Glutamatergic neuron (in vitro differentiated cells): ENCODE results near the gene ACAP2. TPM values are rescaled to one million over a fixed set of nuclear protein-coding genes. Genes with fewer than 3 reads are reported as not detected.
"Not testable (repeated sequence)": the region's sequence is repeated elsewhere in the genome, so short reads cannot be mapped to it uniquely, and the experiment has no call there.

ENCODE experiments used
- DNase-seq: peaks from one replicate; pipeline ENCODE4 v3.0.0; 2022
- H3K27ac Mint-ChIP-seq: one replicate; pipeline ENCODE4 v1.8.0; 2020; ENCODE audit warnings: mild to moderate bottlenecking, mixed read lengths, inconsistent platforms; ENCODE audit not compliant: unreplicated experiment
- H3K27me3 Mint-ChIP-seq: one replicate; pipeline ENCODE4 v1.8.0; 2020; ENCODE audit warnings: mild to moderate bottlenecking, moderate library complexity, mixed read lengths, inconsistent platforms; ENCODE audit not compliant: unreplicated experiment
- H3K36me3 Mint-ChIP-seq: one replicate; pipeline ENCODE4 v1.8.0; 2020; ENCODE audit warnings: mild to moderate bottlenecking, mixed read lengths, inconsistent platforms; ENCODE audit not compliant: unreplicated experiment
- H3K4me1 Mint-ChIP-seq: one replicate; pipeline ENCODE4 v1.8.0; 2020; ENCODE audit warnings: mild to moderate bottlenecking, low read depth, mixed read lengths, inconsistent platforms; ENCODE audit not compliant: unreplicated experiment
- H3K4me3 Mint-ChIP-seq: one replicate; pipeline ENCODE4 v1.8.0; 2020; ENCODE audit warnings: mild to moderate bottlenecking, mixed read lengths, inconsistent platforms; ENCODE audit not compliant: unreplicated experiment
- H3K9me3 Mint-ChIP-seq: one replicate; pipeline ENCODE4 v1.8.0; 2020; ENCODE audit warnings: mild to moderate bottlenecking, moderate library complexity, mixed read lengths, inconsistent platforms; ENCODE audit not compliant: unreplicated experiment
- CTCF ChIP-seq: fragments of 200-600 bp; sonication (generic); IDR thresholded peaks from one replicate; pipeline ENCODE4 v1.5.0; 2021; ENCODE audit not compliant: partially characterized antibody, unreplicated experiment
- total RNA-seq: library from RNA; stranded (reverse); fragmentation: NEBNext Ultra II Directional; extraction: Animal tissue kit (Norgen Biotek cat#: 25700); gene quantifications from one replicate; pipeline ENCODE4 v1.2.1, GENCODE V29; 2021; ENCODE audit not compliant: unreplicated experiment

The ACAP2 gene
- total RNA-seq, 1 donor from 2014 or later: 60.9 TPM

- DNase-seq: no peak
- H3K4me1 Mint-ChIP-seq: peaks cover 26% of the 10 kb centered on the region
- H3K36me3 Mint-ChIP-seq: peaks cover 13% of the 10 kb centered on the region
- peaks cover 15% of the 10 kb centered on the region for H3K9me3 Mint-ChIP-seq
- peaks cover 1% of the 10 kb centered on the region for H3K27me3 Mint-ChIP-seq
- H3K27ac Mint-ChIP-seq: no peak overlapping the region
- no peak for TF ChIP-seq CTCF
- H3K4me3 Mint-ChIP-seq: no peak overlapping the region
Measured at GRCh38 chr3:195238081-195238571, 204.7 kb downstream of the ACAP2 start.

GRCh38 chr3:195236801-195237570, 205.8 kb downstream of the ACAP2 start:
- H3K27ac Mint-ChIP-seq: no peak overlapping the region
- H3K4me1 Mint-ChIP-seq: peaks cover 24% of the 10 kb centered on the region
- H3K9me3 Mint-ChIP-seq: peaks cover 15% of the 10 kb centered on the region
- H3K27me3 Mint-ChIP-seq: no peaks in the 10 kb centered on the region
- DNase-seq: no peak
- H3K4me3 Mint-ChIP-seq: no peak overlapping the region
- TF ChIP-seq CTCF: no peak
- peaks cover 13% of the 10 kb centered on the region for H3K36me3 Mint-ChIP-seq

GRCh38 chr3:195236076-195236798, 206.6 kb downstream of the ACAP2 start:
- TF ChIP-seq CTCF: no peak
- H3K27ac Mint-ChIP-seq: no peak overlapping the region
- no peak for DNase-seq
- no peaks in the 10 kb centered on the region for H3K27me3 Mint-ChIP-seq
- H3K4me1 Mint-ChIP-seq: peaks cover 17% of the 10 kb centered on the region
- no peak overlapping the region for H3K4me3 Mint-ChIP-seq
- H3K36me3 Mint-ChIP-seq: peaks cover 13% of the 10 kb centered on the region
- peaks cover 15% of the 10 kb centered on the region for H3K9me3 Mint-ChIP-seq

- Mint-ChIP-seq H3K27me3 (peaks cover 7% of the 10 kb centered on the region), H3K4me3 (no peak overlapping the region), H3K4me1 (no peaks in the 10 kb centered on the region), H3K36me3 (peaks cover 20% of the 10 kb centered on the region), H3K27ac (no peak overlapping the region), H3K9me3 (peaks cover 7% of the 10 kb centered on the region)
- no peak for TF ChIP-seq CTCF
- DNase-seq: no peak
Measured at GRCh38 chr3:195230244-195230643, 212.6 kb downstream of the ACAP2 start.

- not testable (repeated sequence) for H3K4me1 Mint-ChIP-seq, H3K27ac Mint-ChIP-seq, DNase-seq, H3K27me3 Mint-ChIP-seq, H3K4me3 Mint-ChIP-seq, H3K9me3 Mint-ChIP-seq
- peaks cover 13% of the 10 kb centered on the region for H3K36me3 Mint-ChIP-seq
Measured at GRCh38 chr3:195228886-195229285, 213.9 kb downstream of the ACAP2 start.
